Measurements from ENCODE around the gene PSMD2. TPM values are rescaled to one million over a fixed set of nuclear protein-coding genes. Genes with fewer than 3 reads are reported as not detected.
"Not testable (repeated sequence)": the region's sequence is repeated elsewhere in the genome, so short reads cannot be mapped to it uniquely, and the experiment has no call there.

PSMD2 gene
- total RNA-seq, 1 experiment from 2014 or later: 359 TPM

DNA sequence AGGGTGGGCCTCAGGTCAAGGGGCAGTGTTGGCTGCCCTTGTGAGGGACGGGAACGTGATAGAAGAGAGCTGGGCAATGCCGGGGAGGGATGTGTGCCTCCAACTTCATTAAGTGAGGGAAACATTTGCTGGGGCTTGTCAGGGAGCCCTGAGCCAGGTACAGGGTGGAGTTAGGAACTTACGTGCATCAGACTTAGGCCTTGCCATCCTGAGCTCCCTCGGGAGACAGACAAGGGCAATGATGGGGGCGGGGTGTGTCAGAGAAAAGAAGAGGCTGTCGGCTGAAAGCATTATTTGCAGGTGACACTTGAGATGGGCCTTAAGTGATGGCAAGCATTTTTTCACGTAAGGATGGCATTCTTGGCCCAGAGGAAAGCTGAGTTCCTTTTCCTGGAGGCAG is 40.0 kb downstream of the PSMD2 start:
- ATAC-seq: no peak
- no peak for DNase-seq (ENCODE audit: low spot score)
- Mint-ChIP-seq H3K36me3 (peaks cover 20% of the 10 kb centered on the region), H3K4me3 (peak overlapping the region; percentile 92), H3K27ac (no peak overlapping the region), H3K9me3 (no peaks in the 10 kb centered on the region), H3K4me1 (peaks cover 40% of the 10 kb centered on the region), H3K27me3 (ENCODE audit: low read depth) (no peaks in the 10 kb centered on the region)
- POLR2A ChIA-PET: interaction anchor here (0.6 to 1.6 kb wide), 4 partner anchors 9 to 434 kb away, joined by 3 to 13 read pairs (median 4); partner anchors contain the start of genes ABCF3, CLCN2 and POLR2H
- TF ChIP-seq, protein P1, sequence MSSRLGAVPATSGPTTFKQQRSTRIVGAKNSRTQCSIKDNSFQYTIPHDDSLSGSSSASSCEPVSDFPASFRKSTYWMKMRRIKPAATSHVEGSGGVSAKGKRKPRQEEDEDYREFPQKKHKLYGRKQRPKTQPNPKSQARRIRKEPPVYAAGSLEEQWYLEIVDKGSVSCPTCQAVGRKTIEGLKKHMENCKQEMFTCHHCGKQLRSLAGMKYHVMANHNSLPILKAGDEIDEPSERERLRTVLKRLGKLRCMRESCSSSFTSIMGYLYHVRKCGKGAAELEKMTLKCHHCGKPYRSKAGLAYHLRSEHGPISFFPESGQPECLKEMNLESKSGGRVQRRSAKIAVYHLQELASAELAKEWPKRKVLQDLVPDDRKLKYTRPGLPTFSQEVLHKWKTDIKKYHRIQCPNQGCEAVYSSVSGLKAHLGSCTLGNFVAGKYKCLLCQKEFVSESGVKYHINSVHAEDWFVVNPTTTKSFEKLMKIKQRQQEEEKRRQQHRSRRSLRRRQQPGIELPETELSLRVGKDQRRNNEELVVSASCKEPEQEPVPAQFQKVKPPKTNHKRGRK (CRISPR knock-in tag; IDR thresholded peaks at IDR 0.05; ENCODE audit: borderline replicate concordance): no peak
- TF ChIP-seq NFYB (CRISPR knock-in tag; conservative IDR thresholded peaks at IDR 0.05; ENCODE audit: low read depth): no peak
- no peak for TF ChIP-seq ATF6 (CRISPR knock-in tag; IDR thresholded peaks at IDR 0.05)
- TF ChIP-seq FOXK1 (CRISPR knock-in tag; IDR thresholded peaks at IDR 0.05): no peak
- no peak for TF ChIP-seq MLX (CRISPR knock-in tag; IDR thresholded peaks at IDR 0.05)
- no peak for TF ChIP-seq TEAD4 (CRISPR knock-in tag; IDR thresholded peaks at IDR 0.05)
- no peak for TF ChIP-seq ESRRA (CRISPR knock-in tag; IDR thresholded peaks at IDR 0.05; ENCODE audit: borderline replicate concordance)
- TF ChIP-seq, protein P2, sequence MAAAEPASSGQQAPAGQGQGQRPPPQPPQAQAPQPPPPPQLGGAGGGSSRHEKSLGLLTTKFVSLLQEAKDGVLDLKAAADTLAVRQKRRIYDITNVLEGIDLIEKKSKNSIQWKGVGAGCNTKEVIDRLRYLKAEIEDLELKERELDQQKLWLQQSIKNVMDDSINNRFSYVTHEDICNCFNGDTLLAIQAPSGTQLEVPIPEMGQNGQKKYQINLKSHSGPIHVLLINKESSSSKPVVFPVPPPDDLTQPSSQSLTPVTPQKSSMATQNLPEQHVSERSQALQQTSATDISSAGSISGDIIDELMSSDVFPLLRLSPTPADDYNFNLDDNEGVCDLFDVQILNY (CRISPR knock-in tag; IDR thresholded peaks at IDR 0.05): no peak
- TF ChIP-seq, protein P3, sequence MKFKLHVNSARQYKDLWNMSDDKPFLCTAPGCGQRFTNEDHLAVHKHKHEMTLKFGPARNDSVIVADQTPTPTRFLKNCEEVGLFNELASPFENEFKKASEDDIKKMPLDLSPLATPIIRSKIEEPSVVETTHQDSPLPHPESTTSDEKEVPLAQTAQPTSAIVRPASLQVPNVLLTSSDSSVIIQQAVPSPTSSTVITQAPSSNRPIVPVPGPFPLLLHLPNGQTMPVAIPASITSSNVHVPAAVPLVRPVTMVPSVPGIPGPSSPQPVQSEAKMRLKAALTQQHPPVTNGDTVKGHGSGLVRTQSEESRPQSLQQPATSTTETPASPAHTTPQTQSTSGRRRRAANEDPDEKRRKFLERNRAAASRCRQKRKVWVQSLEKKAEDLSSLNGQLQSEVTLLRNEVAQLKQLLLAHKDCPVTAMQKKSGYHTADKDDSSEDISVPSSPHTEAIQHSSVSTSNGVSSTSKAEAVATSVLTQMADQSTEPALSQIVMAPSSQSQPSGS (CRISPR knock-in tag; IDR thresholded peaks at IDR 0.05; ENCODE audit: borderline replicate concordance, low read depth): no peak
- no peak for TF ChIP-seq TEAD1 (CRISPR knock-in tag; IDR thresholded peaks at IDR 0.05)
- CTCF ChIA-PET: interaction anchor here (0.8 to 2.5 kb wide), 14 partner anchors 12 to 203 kb away, joined by 3 to 25 read pairs (median 4); partner anchors contain the start of genes CLCN2 and POLR2H

- DNase-seq (ENCODE audit: low spot score); H3K27ac Mint-ChIP-seq; ATAC-seq; H3K9me3 Mint-ChIP-seq; H3K4me3 Mint-ChIP-seq; H3K27me3 Mint-ChIP-seq (ENCODE audit: low read depth): not testable (repeated sequence)
- CTCF ChIA-PET: interaction anchor here (1.2 to 2.5 kb wide), 4 partner anchors 15 to 174 kb away, joined by 3 to 25 read pairs (median 13); no protein-coding TSS in a partner anchor
- Mint-ChIP-seq H3K36me3 (peaks cover 16% of the 10 kb centered on the region; the same call in 1 of the 2 replicates), H3K4me1 (peaks cover 40% of the 10 kb centered on the region)
- POLR2A ChIA-PET: interaction anchor here (1.2 kb wide), 1 partner anchor 8 kb away, joined by 5 read pairs; no protein-coding TSS in a partner anchor
Measured at GRCh38 chr3:184339451-184340135, 40.6 kb downstream of the PSMD2 start.

DNA sequence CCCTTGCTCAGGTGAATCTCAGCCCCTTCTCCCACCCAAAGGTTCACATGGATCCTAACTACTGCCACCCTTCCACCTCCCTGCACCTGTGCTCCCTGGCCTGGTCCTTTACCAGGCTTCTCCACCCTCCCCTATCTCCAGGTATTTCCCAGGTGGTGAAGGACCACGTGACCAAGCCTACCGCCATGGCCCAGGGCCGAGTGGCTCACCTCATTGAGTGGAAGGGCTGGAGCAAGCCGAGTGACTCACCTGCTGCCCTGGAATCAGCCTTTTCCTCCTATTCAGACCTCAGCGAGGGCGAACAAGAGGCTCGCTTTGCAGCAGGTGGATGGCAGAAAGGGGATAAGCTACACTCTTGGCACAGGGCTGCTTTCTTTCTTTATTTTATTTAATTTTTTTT is 42.9 kb downstream of the PSMD2 start:
- H3K9me3 Mint-ChIP-seq: no peaks in the 10 kb centered on the region
- ATAC-seq (no peak), DNase-seq (ENCODE audit: low spot score) (no peak)
- peaks cover 15% of the 10 kb centered on the region; the same call in 1 of the 2 replicates for H3K36me3 Mint-ChIP-seq
- no peak overlapping the region for H3K27ac Mint-ChIP-seq
- no peak overlapping the region for H3K4me3 Mint-ChIP-seq
- ChIA-PET CTCF (interaction anchor here (0.7 kb wide), 1 partner anchor 436 kb away, joined by 3 read pairs; no protein-coding TSS in a partner anchor), POLR2A (no interaction called here)
- no peaks in the 10 kb centered on the region for H3K27me3 Mint-ChIP-seq (ENCODE audit: low read depth)
- H3K4me1 Mint-ChIP-seq: peaks cover 40% of the 10 kb centered on the region
- TF ChIP-seq ZNF416 (CRISPR knock-in tag; IDR thresholded peaks at IDR 0.05) (no peak), FOXJ3 (CRISPR knock-in tag; IDR thresholded peaks at IDR 0.05; ENCODE audit: borderline replicate concordance) (no peak), ELF4 (CRISPR knock-in tag; IDR thresholded peaks at IDR 0.05; ENCODE audit: low read depth) (no peak), KAT7 (CRISPR knock-in tag; IDR thresholded peaks at IDR 0.05; ENCODE audit: borderline replicate concordance) (no peak), JUN (CRISPR knock-in tag; IDR thresholded peaks at IDR 0.05) (no peak), SMAD4 (CRISPR knock-in tag; IDR thresholded peaks at IDR 0.05) (no peak), RELA (CRISPR knock-in tag; IDR thresholded peaks at IDR 0.05; ENCODE audit: borderline replicate concordance) (no peak), FOXP1 (CRISPR knock-in tag; IDR thresholded peaks at IDR 0.05; ENCODE audit: borderline replicate concordance) (no peak), JAZF1 (CRISPR knock-in tag; IDR thresholded peaks at IDR 0.05) (no peak)
- TF ChIP-seq, protein P4, sequence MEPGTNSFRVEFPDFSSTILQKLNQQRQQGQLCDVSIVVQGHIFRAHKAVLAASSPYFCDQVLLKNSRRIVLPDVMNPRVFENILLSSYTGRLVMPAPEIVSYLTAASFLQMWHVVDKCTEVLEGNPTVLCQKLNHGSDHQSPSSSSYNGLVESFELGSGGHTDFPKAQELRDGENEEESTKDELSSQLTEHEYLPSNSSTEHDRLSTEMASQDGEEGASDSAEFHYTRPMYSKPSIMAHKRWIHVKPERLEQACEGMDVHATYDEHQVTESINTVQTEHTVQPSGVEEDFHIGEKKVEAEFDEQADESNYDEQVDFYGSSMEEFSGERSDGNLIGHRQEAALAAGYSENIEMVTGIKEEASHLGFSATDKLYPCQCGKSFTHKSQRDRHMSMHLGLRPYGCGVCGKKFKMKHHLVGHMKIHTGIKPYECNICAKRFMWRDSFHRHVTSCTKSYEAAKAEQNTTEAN (CRISPR knock-in tag; IDR thresholded peaks at IDR 0.05): no peak

Measured in WTC11 (cell line).